SK-N-SH treated with all-trans-retinoic acid at 6 μM for 48 hours (cell line): ENCODE data around the gene TEX54.

ENCODE experiments used
- CSDC2 ChIP-seq: fragments of 250-450 bp; sonication (Bioruptor Pico); IDR thresholded peaks from 2 replicates; pipeline ENCODE4 v1.5.0; 2020; ENCODE audit warnings: mild to moderate bottlenecking, moderate library complexity
- ESRRG ChIP-seq: fragments of 250-450 bp; sonication (Bioruptor Pico); IDR thresholded peaks from 2 replicates; pipeline ENCODE4 v1.6.1; 2021; ENCODE audit warnings: mild to moderate bottlenecking
- TOX ChIP-seq: fragments of 250-450 bp; sonication (Bioruptor Pico); IDR thresholded peaks from 2 replicates; pipeline ENCODE4 v1.8.0; 2021; ENCODE audit warnings: mild to moderate bottlenecking, moderate library complexity, borderline replicate concordance
- TF ChIP-seq, protein P1 (sequence below): fragments of 250-450 bp; sonication (Bioruptor Pico); IDR thresholded peaks from 2 replicates; pipeline ENCODE4 v1.8.0; 2020; ENCODE audit warnings: mild to moderate bottlenecking, moderate library complexity, borderline replicate concordance

DNA sequence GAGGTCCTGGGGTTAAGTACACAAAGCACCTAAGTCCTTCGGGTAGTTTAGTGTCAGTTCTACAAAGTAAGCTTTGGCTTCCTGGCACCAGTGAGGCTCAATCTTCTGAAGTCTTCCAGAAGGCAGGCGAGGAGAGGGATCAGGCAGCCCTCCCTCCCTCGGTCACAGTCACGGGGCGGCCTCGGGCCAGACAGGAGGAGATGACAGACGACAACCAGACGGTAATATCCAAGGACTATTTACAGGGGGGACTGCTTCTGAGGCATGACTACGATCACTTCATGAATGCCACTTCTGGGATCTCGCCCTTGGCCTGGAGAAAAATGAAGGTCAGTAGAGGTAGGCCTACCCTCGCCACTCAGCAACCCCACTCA lies 40.5 kb downstream of the TEX54 start:
- TF ChIP-seq CSDC2 (CRISPR knock-in tag) = no peak
- TF ChIP-seq ESRRG = no peak
- no peak for TF ChIP-seq TOX
- TF ChIP-seq, protein P1, sequence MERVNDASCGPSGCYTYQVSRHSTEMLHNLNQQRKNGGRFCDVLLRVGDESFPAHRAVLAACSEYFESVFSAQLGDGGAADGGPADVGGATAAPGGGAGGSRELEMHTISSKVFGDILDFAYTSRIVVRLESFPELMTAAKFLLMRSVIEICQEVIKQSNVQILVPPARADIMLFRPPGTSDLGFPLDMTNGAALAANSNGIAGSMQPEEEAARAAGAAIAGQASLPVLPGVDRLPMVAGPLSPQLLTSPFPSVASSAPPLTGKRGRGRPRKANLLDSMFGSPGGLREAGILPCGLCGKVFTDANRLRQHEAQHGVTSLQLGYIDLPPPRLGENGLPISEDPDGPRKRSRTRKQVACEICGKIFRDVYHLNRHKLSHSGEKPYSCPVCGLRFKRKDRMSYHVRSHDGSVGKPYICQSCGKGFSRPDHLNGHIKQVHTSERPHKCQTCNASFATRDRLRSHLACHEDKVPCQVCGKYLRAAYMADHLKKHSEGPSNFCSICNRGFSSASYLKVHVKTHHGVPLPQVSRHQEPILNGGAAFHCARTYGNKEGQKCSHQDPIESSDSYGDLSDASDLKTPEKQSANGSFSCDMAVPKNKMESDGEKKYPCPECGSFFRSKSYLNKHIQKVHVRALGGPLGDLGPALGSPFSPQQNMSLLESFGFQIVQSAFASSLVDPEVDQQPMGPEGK (CRISPR knock-in tag) = no peak
